GM12878 (cell line): ENCODE data around the gene AFG1L. TPM values are rescaled to one million over a fixed set of nuclear protein-coding genes. Genes with fewer than 3 reads are reported as not detected.

Source experiments
- BHLHE40 ChIP-seq, 2 experiments: fragments of 450-650 bp in 1 of 2; IDR thresholded peaks; 2 replicates each; pipeline ENCODE4 v1.6.1; 2011 to 2017; ENCODE audit warnings: low read depth in 2 of 2, borderline replicate concordance in 1 of 2, improper control_type of control experiment in 1 of 2, low read length in 1 of 2, mild to moderate bottlenecking in 1 of 2
- BMI1 ChIP-seq: fragments of 450-650 bp; IDR thresholded peaks from 2 replicates; pipeline ENCODE4 v1.6.1; 2016; ENCODE audit warnings: mild to moderate bottlenecking, moderate library complexity, borderline replicate concordance
- CEBPB ChIP-seq, 2 experiments: fragments of 150-350 bp in 1 of 2; IDR thresholded peaks; 2 replicates each; pipeline ENCODE4 v1.6.1; 2012 to 2014; ENCODE audit warnings: low read depth in 2 of 2, low read length in 2 of 2, borderline replicate concordance in 1 of 2, inconsistent platforms in 1 of 2
- CHD4 ChIP-seq: fragments of 200-600 bp; sonication (generic); IDR thresholded peaks from 2 replicates; pipeline ENCODE4 v1.6.1; 2016; ENCODE audit warnings: mild to moderate bottlenecking
- CREB1 ChIP-seq: IDR thresholded peaks from 2 replicates; pipeline ENCODE4 v1.6.1; 2012; ENCODE audit warnings: low read depth, mild to moderate bottlenecking, inconsistent platforms
- EP300 ChIP-seq, 2 experiments: fragments of 150-350 bp in 1 of 2; IDR thresholded peaks; 2 replicates each; pipeline ENCODE4 v1.6.1; 2011 to 2012; ENCODE audit warnings: low read depth in 2 of 2, low read length in 2 of 2, borderline replicate concordance in 1 of 2, improper control_type of control experiment in 1 of 2, inconsistent platforms in 1 of 2; ENCODE audit not compliant: control insufficient read depth in 1 of 2
- HCFC1 ChIP-seq: fragments of 150-350 bp; IDR thresholded peaks from 2 replicates; pipeline ENCODE4 v1.6.1; 2014; ENCODE audit warnings: low read length
- MTA2 ChIP-seq: fragments of 450-650 bp; IDR thresholded peaks from 2 replicates; pipeline ENCODE4 v1.6.1; 2016; ENCODE audit warnings: low read depth, mild to moderate bottlenecking, moderate library complexity
- MXI1 ChIP-seq: fragments of 150-350 bp; IDR thresholded peaks from 2 replicates; pipeline ENCODE4 v1.6.1; 2011; ENCODE audit warnings: low read depth, mild to moderate bottlenecking, inconsistent platforms, low read length, improper control_type of control experiment
- NR2F1 ChIP-seq: fragments of 450-650 bp; conservative IDR thresholded peaks from 2 replicates; pipeline ENCODE4 v1.6.1; 2017; ENCODE audit warnings: mild to moderate bottlenecking
- NRF1 ChIP-seq: conservative IDR thresholded peaks from 2 replicates; pipeline ENCODE4 v1.6.1; 2011; ENCODE audit warnings: mild to moderate bottlenecking, low read depth, low read length, improper control_type of control experiment
- POLR2AphosphoS2 ChIP-seq: IDR thresholded peaks from 2 replicates; pipeline ENCODE4 v1.6.1; 2011; ENCODE audit warnings: low read depth, mild to moderate bottlenecking, low read length, improper control_type of control experiment, moderate library complexity
- SMAD1 ChIP-seq: fragments of 450-650 bp; IDR thresholded peaks from 2 replicates; pipeline ENCODE4 v1.6.1; 2018; ENCODE audit warnings: mild to moderate bottlenecking, low read depth; ENCODE audit not compliant: partially characterized antibody
- SREBF1 ChIP-seq: IDR thresholded peaks from 2 replicates; pipeline ENCODE4 v1.6.1; 2012; ENCODE audit warnings: mild to moderate bottlenecking, low read length
- SRF ChIP-seq, 2 experiments: IDR thresholded peaks; 2 replicates each; pipeline ENCODE4 v1.6.1; 2011; ENCODE audit warnings: low read depth in 2 of 2, low read length in 2 of 2, mild to moderate bottlenecking in 1 of 2, moderate library complexity in 1 of 2
- SUZ12 ChIP-seq: fragments of 200-600 bp; sonication (generic); IDR thresholded peaks from one replicate; pipeline ENCODE4 v1.6.1; 2018; ENCODE audit warnings: antibody characterized with exemption, mild to moderate bottlenecking; ENCODE audit not compliant: unreplicated experiment
- ZNF207 ChIP-seq: fragments of 450-650 bp; IDR thresholded peaks from 2 replicates; pipeline ENCODE4 v1.6.1; 2014; ENCODE audit warnings: antibody characterized with exemption, mild to moderate bottlenecking, borderline replicate concordance
- ZNF217 ChIP-seq: fragments of 450-650 bp; IDR thresholded peaks from 2 replicates; pipeline ENCODE4 v1.6.1; 2017; ENCODE audit warnings: antibody characterized with exemption, mild to moderate bottlenecking
- ZSCAN29 ChIP-seq: fragments of 450-650 bp; IDR thresholded peaks from 2 replicates; pipeline ENCODE4 v1.6.1; 2017; ENCODE audit warnings: mild to moderate bottlenecking, moderate library complexity
- polyA plus RNA-seq, 11 experiments: library from polyadenylated mRNA; depleted of rRNA in 4 of 11; unstranded in 6 of 11; stranded (reverse) in 5 of 11; fragments of >200 nt; fragmentation: Nextera tagmentation in 4 of 11; fragmentation: Illumina TruSeq in 1 of 11; extraction: Ambion mirVana in 4 of 11; extraction: Trizol in 1 of 11; gene quantifications; 1 replicate in 1 of 11; 2 replicates in 10 of 11; pipeline versions ENCODE4 v1.2.1 to v1.2.3, GENCODE V29; 2011 to 2016; ENCODE audit warnings: inconsistent platforms in 2 of 11, missing spikeins in 2 of 11, low read depth in 1 of 11
- total RNA-seq, 4 experiments: library from RNA; depleted of rRNA in 3 of 4; stranded (reverse); fragments of >200 nt in 3 of 4; fragmentation: Illumina TruSeq in 1 of 4; extraction: Trizol in 1 of 4; gene quantifications; 2 replicates each; pipeline versions ENCODE4 v1.2.1 to v1.2.3, GENCODE V29; 2013 to 2021
- TF ChIP-seq, protein P1 (sequence below): fragments of 450-650 bp; IDR thresholded peaks from 2 replicates; pipeline ENCODE4 v1.6.1; 2016; ENCODE audit warnings: mild to moderate bottlenecking, moderate library complexity, borderline replicate concordance
- TF ChIP-seq, protein P2 (sequence below): IDR thresholded peaks from 2 replicates; pipeline ENCODE4 v1.6.1; 2012; ENCODE audit warnings: low read depth, low read length, improper control_type of control experiment
- TF ChIP-seq, protein P3 (sequence below): fragments of 450-650 bp; IDR thresholded peaks from 2 replicates; pipeline ENCODE4 v1.6.1; 2017; ENCODE audit warnings: mild to moderate bottlenecking, moderate library complexity

Gene AFG1L
- total and polyA plus RNA-seq, 10 of the 15 experiments (the other 5 are each of a cell fraction or from before 2014, with no cell fraction given), result 2.3 to 9.0 (median 4.3) TPM

DNA sequence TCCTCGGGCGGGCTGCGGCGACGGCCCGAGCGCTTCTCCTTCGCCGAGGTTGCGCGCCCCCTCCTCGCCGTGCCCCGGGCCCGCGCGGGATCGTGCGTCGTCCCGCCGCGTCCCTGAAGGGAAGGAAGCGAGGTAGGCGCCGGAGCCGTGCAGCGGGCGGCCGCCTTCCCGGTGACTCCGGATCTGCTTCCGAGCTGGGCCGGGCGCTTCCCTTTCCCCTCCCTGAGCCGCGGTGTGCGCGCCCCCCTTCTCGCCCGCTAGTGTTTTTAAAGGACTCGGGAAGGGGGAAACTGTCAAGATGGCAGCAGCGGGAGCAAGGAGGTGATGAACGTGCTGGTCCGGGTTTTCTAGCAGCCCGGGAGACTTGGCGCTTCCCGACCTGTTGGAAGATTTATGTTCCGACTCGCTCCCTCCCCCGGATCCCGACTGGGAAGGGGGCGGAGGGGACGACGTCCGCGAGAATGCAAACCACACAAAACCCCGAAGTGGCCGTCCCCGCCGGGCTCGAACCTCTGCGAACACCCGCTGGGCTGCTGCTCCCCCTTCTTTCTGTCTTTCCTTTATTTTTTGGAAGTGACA is 265.1 kb downstream of the AFG1L start (continued):
- TF ChIP-seq, protein P1, sequence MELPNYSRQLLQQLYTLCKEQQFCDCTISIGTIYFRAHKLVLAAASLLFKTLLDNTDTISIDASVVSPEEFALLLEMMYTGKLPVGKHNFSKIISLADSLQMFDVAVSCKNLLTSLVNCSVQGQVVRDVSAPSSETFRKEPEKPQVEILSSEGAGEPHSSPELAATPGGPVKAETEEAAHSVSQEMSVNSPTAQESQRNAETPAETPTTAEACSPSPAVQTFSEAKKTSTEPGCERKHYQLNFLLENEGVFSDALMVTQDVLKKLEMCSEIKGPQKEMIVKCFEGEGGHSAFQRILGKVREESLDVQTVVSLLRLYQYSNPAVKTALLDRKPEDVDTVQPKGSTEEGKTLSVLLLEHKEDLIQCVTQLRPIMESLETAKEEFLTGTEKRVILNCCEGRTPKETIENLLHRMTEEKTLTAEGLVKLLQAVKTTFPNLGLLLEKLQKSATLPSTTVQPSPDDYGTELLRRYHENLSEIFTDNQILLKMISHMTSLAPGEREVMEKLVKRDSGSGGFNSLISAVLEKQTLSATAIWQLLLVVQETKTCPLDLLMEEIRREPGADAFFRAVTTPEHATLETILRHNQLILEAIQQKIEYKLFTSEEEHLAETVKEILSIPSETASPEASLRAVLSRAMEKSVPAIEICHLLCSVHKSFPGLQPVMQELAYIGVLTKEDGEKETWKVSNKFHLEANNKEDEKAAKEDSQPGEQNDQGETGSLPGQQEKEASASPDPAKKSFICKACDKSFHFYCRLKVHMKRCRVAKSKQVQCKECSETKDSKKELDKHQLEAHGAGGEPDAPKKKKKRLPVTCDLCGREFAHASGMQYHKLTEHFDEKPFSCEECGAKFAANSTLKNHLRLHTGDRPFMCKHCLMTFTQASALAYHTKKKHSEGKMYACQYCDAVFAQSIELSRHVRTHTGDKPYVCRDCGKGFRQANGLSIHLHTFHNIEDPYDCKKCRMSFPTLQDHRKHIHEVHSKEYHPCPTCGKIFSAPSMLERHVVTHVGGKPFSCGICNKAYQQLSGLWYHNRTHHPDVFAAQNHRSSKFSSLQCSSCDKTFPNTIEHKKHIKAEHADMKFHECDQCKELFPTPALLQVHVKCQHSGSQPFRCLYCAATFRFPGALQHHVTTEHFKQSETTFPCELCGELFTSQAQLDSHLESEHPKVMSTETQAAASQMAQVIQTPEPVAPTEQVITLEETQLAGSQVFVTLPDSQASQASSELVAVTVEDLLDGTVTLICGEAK, result 0 out of 2 replicates have a peak, but pooled peaks have one; percentile 20
- TF ChIP-seq ZNF217, result no peak
- no peak for TF ChIP-seq SRF (IDR thresholded peaks at IDR 0.05; ENCODE audit: low read depth in 2 of 2, low read length in 2 of 2)
- no peak for TF ChIP-seq HCFC1
- TF ChIP-seq SUZ12, result no peak
- no peak for TF ChIP-seq MTA2
- no peak for TF ChIP-seq SMAD1
- TF ChIP-seq SREBF1, result no peak
- no peak for TF ChIP-seq EP300 (IDR thresholded peaks at IDR 0.05; ENCODE audit: borderline replicate concordance in 1 of 2, control insufficient read depth in 1 of 2, low read depth in 2 of 2, low read length in 2 of 2)
- no peak; the same call in 1 of the 2 replicates for TF ChIP-seq MXI1
- TF ChIP-seq ZNF207, result no peak
- no peak; the same call in 1 of the 2 replicates for TF ChIP-seq POLR2AphosphoS2
- no peak for TF ChIP-seq CEBPB (IDR thresholded peaks at IDR 0.05; ENCODE audit: borderline replicate concordance in 1 of 2, low read depth in 2 of 2, low read length in 2 of 2)
- TF ChIP-seq ZSCAN29, result no peak
- TF ChIP-seq NR2F1, result peak; percentile 34; the same call in 1 of the 2 replicates
- TF ChIP-seq CHD4, result no peak
- no peak for TF ChIP-seq BHLHE40 (IDR thresholded peaks at IDR 0.05; ENCODE audit: borderline replicate concordance in 1 of 2, low read depth in 2 of 2, low read length in 1 of 2)
- TF ChIP-seq, protein P2, sequence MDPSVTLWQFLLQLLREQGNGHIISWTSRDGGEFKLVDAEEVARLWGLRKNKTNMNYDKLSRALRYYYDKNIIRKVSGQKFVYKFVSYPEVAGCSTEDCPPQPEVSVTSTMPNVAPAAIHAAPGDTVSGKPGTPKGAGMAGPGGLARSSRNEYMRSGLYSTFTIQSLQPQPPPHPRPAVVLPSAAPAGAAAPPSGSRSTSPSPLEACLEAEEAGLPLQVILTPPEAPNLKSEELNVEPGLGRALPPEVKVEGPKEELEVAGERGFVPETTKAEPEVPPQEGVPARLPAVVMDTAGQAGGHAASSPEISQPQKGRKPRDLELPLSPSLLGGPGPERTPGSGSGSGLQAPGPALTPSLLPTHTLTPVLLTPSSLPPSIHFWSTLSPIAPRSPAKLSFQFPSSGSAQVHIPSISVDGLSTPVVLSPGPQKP, result no peak
- TF ChIP-seq, protein P3, sequence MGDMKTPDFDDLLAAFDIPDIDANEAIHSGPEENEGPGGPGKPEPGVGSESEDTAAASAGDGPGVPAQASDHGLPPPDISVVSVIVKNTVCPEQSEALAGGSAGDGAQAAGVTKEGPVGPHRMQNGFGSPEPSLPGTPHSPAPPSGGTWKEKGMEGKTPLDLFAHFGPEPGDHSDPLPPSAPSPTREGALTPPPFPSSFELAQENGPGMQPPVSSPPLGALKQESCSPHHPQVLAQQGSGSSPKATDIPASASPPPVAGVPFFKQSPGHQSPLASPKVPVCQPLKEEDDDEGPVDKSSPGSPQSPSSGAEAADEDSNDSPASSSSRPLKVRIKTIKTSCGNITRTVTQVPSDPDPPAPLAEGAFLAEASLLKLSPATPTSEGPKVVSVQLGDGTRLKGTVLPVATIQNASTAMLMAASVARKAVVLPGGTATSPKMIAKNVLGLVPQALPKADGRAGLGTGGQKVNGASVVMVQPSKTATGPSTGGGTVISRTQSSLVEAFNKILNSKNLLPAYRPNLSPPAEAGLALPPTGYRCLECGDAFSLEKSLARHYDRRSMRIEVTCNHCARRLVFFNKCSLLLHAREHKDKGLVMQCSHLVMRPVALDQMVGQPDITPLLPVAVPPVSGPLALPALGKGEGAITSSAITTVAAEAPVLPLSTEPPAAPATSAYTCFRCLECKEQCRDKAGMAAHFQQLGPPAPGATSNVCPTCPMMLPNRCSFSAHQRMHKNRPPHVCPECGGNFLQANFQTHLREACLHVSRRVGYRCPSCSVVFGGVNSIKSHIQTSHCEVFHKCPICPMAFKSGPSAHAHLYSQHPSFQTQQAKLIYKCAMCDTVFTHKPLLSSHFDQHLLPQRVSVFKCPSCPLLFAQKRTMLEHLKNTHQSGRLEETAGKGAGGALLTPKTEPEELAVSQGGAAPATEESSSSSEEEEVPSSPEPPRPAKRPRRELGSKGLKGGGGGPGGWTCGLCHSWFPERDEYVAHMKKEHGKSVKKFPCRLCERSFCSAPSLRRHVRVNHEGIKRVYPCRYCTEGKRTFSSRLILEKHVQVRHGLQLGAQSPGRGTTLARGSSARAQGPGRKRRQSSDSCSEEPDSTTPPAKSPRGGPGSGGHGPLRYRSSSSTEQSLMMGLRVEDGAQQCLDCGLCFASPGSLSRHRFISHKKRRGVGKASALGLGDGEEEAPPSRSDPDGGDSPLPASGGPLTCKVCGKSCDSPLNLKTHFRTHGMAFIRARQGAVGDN, result peak; percentile 32
- no peak for TF ChIP-seq NRF1
- TF ChIP-seq BMI1, result no peak
- TF ChIP-seq CREB1, result no peak
